NB4 (cell line): ENCODE results near the gene SLC38A10.

ENCODE experiments used
- DNase-seq: peaks from one replicate; pipeline ENCODE4 v3.0.0; 2010; ENCODE audit warnings: low read depth
- H3K4me3 ChIP-seq: one replicate; pipeline ENCODE4 v1.5.1; 2011; ENCODE audit warnings: mild to moderate bottlenecking, low read depth, low read length, moderate library complexity
- MYC ChIP-seq: IDR thresholded peaks from 2 replicates; pipeline ENCODE4 v1.6.1; 2011; ENCODE audit warnings: low read depth, low read length
- POLR2A ChIP-seq: IDR thresholded peaks from 2 replicates; pipeline ENCODE4 v1.6.1; 2011; ENCODE audit warnings: mild to moderate bottlenecking; ENCODE audit not compliant: insufficient read length; ENCODE audit errors: extremely low read depth
- TF ChIP-seq, protein P1 (sequence below): IDR thresholded peaks from one replicate; pipeline ENCODE4 v1.5.1; 2012; ENCODE audit warnings: low read depth, low read length
- TF ChIP-seq, protein P2 (sequence below): IDR thresholded peaks from 2 replicates; pipeline ENCODE4 v1.6.1; 2011; ENCODE audit warnings: low read depth, low read length

The SLC38A10 gene

DNA sequence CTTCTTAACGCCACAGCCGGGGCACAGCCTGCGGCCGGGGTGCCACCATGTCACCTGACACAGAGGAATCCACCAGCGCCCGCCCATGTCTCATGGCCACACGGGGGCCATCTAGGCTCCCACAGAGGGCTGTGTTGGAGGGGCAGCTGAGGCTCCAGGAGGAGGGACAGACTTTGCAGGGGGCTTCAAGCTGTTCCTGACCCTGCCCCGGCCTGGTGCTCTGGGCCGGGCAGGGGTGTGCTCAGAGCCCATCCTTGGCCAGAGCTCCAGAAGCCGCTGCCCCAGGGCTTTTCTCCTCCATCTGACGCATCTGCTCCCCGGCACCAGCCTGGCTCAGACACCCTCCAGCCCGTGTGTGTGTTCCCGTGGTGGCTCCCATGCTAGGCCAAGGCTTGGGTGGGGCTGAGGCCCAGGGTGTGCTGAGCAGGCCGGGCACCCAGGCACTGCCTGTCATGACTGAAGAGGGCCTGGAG, 7.8 kb upstream of the SLC38A10 start:
- no peak for DNase-seq

DNA sequence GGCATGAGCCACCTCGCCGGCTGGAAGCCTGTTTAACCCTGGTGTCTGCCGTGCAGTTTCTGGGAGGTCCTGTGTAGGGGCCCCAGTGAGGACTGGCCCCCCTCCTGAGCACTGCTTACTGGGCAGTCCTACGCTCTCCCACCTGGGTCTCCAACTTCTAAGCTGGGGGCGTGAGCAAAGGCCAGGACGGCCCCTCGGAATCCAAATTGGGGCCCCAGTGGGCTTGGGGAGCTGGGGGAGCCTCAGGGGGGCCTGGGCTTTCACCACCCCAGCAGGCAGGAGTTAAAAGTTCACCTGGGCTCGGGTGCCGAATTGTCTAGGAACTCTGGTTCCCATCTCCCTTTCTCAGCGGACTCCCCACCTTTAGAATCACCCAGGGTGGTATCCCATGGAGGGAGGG, 7.2 kb upstream of the SLC38A10 start:
- DNase-seq = no peak
- TF ChIP-seq, protein P1, sequence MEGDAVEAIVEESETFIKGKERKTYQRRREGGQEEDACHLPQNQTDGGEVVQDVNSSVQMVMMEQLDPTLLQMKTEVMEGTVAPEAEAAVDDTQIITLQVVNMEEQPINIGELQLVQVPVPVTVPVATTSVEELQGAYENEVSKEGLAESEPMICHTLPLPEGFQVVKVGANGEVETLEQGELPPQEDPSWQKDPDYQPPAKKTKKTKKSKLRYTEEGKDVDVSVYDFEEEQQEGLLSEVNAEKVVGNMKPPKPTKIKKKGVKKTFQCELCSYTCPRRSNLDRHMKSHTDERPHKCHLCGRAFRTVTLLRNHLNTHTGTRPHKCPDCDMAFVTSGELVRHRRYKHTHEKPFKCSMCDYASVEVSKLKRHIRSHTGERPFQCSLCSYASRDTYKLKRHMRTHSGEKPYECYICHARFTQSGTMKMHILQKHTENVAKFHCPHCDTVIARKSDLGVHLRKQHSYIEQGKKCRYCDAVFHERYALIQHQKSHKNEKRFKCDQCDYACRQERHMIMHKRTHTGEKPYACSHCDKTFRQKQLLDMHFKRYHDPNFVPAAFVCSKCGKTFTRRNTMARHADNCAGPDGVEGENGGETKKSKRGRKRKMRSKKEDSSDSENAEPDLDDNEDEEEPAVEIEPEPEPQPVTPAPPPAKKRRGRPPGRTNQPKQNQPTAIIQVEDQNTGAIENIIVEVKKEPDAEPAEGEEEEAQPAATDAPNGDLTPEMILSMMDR = no peak
- TF ChIP-seq POLR2A (no peak), MYC (no peak)
- TF ChIP-seq, protein P2, sequence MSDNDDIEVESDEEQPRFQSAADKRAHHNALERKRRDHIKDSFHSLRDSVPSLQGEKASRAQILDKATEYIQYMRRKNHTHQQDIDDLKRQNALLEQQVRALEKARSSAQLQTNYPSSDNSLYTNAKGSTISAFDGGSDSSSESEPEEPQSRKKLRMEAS = no peak
- H3K4me3 ChIP-seq = no peak overlapping the region

More for the DNA sequence above, 7.8 kb upstream of the SLC38A10 start:
- TF ChIP-seq, protein P1 = no peak
- TF ChIP-seq POLR2A = no peak
- TF ChIP-seq, protein P2 = no peak
- TF ChIP-seq MYC = no peak
- no peak overlapping the region for H3K4me3 ChIP-seq

DNA sequence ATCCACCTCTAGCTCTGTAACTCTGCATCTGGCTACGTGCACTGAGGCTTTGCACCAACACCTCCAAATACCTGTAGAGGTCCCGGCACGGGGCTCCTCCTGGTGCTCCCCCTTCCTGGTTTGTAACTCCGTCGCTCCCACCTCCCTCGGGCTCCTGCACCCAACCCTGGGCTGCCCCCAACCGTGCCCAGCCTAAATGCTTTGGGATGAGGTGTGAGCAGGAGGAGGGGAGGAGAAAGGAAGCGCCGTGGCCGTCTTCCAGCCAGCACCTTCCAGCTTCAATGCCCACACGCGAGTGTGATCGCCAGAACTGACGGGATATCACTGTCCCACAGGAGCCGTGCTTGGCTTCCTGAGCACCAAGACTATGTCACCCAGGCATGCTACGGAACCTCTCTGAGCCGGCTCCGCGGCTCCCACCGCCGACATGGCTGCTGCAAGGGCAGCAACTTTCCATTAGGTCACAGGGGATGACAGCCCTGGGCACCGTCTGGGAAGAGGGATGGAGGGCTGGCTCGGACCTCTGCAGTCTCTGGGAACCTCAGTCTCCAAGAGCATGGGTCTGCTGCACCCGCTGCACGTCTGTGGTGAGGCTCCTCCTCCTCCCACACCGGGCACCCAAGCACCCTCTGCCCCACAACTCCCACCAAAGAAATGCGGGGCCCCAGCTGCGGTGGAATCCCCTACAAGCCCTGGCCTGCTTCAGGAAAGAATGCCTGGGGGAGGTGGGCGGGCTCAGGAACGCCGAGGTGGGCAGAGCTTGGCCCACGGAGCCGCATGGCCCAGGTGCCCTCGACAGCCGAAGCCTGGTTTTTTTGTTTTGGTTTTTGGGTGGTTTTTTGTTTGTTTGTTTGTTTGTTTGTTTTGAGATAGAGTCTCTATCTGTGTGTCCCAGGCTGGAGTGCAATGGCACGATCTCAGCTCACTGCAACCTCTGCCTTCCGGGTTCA, 6.4 kb upstream of the SLC38A10 start:
- DNase-seq = no peak
- TF ChIP-seq MYC = no peak
- TF ChIP-seq, protein P1 = no peak
- TF ChIP-seq, protein P2 = no peak
- TF ChIP-seq POLR2A = no peak
- H3K4me3 ChIP-seq = no peak overlapping the region

GRCh38 chr17:81300586-81301155, 5.6 kb upstream of the SLC38A10 start:
- TF ChIP-seq, protein P1 = no peak
- TF ChIP-seq POLR2A (no peak), MYC (no peak)
- TF ChIP-seq, protein P2 = no peak
- DNase-seq = no peak
- no peak overlapping the region for H3K4me3 ChIP-seq

GRCh38 chr17:81299846-81300585, 4.9 kb upstream of the SLC38A10 start:
- DNase-seq = no peak

More at GRCh38 chr17:81299846-81300585, 4.9 kb upstream of the SLC38A10 start:
- no peak overlapping the region for H3K4me3 ChIP-seq
- TF ChIP-seq, protein P2 = no peak
- TF ChIP-seq MYC (no peak), POLR2A (no peak)
- TF ChIP-seq, protein P1 = no peak
